HG02870 (cell line): ENCODE data around the gene COG2.
A peak's percentile ranks its signal among the peaks of the same experiment; 100 is the strongest.
"Not testable (repeated sequence)": the region's sequence is repeated elsewhere in the genome, so short reads cannot be mapped to it uniquely, and the experiment has no call there.

Experiments used
- ATAC-seq: cut with Tn5 transposase; IDR thresholded peaks from one replicate; pipeline ENCODE4 v1.9.1; 2021; ENCODE audit warnings: mild to moderate bottlenecking, moderate library complexity; ENCODE audit not compliant: unreplicated experiment

Gene COG2, protein sequence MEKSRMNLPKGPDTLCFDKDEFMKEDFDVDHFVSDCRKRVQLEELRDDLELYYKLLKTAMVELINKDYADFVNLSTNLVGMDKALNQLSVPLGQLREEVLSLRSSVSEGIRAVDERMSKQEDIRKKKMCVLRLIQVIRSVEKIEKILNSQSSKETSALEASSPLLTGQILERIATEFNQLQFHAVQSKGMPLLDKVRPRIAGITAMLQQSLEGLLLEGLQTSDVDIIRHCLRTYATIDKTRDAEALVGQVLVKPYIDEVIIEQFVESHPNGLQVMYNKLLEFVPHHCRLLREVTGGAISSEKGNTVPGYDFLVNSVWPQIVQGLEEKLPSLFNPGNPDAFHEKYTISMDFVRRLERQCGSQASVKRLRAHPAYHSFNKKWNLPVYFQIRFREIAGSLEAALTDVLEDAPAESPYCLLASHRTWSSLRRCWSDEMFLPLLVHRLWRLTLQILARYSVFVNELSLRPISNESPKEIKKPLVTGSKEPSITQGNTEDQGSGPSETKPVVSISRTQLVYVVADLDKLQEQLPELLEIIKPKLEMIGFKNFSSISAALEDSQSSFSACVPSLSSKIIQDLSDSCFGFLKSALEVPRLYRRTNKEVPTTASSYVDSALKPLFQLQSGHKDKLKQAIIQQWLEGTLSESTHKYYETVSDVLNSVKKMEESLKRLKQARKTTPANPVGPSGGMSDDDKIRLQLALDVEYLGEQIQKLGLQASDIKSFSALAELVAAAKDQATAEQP

DNA sequence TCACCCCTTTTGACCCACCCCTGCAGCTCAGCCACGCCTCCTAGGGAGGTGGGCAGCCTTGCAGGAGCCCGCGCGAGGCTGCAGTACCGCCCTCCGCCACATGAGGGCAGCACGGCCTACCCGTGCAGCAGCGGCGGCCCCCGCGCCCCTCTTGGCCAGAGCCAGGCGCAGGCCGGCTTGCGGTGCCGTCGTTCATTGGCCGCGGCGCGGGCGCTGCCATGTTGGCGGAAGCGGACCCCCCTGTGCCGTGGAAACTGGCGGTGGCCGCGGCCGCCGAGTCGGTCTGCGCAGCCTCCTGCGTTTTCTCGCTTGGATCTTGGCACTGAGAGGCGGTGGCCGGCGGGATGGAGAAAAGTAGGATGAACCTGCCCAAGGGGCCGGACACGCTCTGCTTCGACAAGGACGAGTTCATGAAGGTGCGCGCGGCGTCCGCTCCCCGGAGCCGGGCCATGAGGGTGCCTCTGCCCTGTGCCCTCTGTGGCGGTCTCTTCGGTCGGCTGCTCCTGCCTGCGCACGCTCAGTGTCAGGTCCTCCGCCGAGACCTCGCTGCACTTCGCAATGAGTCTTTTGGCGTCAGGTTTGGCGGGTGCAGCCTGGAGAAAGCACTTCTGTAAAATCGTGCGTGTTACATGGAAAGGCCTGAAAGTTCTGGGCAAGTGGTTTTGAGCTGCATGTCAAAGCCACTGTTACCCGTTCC is at the start of gene COG2:
TSS of gene COG2 (plus strand) at position 219 of the 697 bp plus-strand sequence. CDS start at position 345, 126 bp downstream.
- ATAC-seq, result peak; percentile 92

GRCh38 chr1:230592848-230593414 is 49.4 kb upstream of the COG2 start:
- ATAC-seq, result no peak

DNA sequence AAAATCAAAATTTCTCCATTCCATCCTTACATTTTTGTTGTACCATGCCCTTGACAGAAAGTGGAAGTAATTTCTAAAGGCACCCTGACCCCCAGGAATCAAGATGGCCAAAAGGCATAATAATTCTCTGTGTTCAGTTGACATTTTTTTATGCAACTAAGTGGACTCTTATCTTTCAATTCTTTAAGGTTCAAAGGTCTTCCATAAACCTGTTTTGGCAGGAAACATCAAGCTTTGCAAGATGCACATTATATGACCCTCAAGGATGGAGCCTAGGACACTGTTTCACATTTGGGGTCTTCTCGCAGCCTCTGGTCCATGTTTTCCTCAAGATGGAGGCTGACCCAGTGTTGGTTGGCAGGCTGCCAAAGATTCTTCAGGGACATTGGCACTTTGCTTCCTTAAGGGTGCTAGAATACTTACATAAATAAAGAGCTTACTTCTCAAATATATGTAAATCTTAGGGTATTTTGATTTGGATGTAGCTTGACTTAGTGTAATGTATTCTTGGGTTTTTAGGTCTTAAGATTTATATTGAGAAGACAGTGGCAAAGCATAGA is 48.0 kb upstream of the COG2 start:
- ATAC-seq, result no peak

DNA sequence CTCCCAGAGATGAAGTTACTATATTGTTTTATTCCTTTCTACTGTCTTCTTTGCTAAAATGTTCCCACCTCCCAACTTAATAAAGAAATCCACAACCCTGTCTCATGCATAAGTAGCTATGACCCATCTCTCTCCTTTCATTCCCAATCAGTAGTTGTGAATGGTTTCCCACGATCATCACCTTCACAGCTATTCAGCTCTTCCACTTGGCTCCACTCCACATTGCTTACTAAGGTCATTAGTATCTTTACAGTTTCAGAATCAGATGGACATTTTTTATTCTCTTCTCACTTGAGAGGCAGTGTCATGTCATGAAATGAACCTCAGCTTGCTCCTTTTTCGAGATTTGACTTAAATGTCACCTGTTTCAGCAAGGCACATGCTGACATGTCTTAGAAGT is 47.1 kb upstream of the COG2 start:
- no peak for ATAC-seq

DNA sequence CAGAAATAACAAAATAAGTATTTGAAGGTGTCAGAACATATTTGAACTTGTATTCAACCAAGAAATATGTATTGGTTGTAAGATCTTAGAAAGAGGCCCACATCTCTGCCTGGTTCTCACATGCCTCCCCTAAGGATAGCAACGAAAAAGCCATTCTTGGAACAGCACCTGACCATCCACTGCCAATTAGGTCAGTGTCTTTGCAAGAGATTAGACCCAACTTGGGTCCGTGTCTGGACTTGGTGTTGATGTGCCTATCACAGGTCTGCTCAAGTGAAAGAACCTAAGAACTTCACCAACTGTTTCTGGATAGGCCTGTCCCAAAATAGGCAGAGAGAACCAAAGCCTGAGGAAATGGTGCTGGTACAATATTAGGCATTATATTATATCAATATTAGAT is 46.0 kb upstream of the COG2 start:
- no peak for ATAC-seq

GRCh38 chr1:230598745-230599144 is 43.5 kb upstream of the COG2 start:
- no peak for ATAC-seq

DNA sequence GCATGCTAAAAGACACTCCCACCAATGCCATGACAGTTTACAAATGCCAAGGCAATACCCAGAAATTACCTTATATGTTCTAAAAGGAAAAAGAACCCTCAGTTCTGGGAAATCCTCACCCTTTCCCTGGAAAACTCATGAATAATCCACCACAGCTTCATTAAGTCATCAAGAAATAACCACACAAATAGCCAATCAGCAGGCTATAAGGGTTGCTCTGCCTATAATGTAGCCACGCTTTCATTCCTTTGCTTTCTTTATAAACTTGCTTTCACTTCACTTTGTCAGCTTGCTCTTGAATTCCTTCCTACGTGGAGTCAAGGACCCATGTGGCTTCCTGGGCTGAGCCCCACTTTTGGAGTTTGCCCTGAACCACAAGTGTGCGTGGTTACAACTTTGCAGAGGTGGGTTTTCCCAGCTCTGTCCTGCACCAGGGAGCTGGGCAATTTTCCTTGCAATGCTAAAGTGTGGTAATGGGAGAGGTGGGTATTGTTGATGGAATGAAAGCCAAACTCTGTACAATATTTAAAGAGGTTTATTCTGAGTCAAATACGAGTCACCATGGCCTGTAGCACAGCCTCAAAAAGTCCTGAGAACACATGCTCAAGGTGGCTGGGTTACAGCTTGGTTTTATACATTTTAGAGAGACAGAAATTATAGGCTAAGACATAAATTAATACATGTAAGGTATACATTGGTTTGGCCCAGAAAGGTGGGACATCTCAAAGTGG is 42.2 kb upstream of the COG2 start:
- no peak for ATAC-seq

- ATAC-seq, result not testable (repeated sequence)
Observed at GRCh38 chr1:230600657-230601400, 41.5 kb upstream of the COG2 start.

- ATAC-seq, result no peak
Observed at GRCh38 chr1:230609208-230609607, 33.1 kb upstream of the COG2 start.

- ATAC-seq, result no peak
Observed at GRCh38 chr1:230610589-230610988, 31.7 kb upstream of the COG2 start.

- no peak for ATAC-seq
Observed at GRCh38 chr1:230611128-230611877, 31.0 kb upstream of the COG2 start.

DNA sequence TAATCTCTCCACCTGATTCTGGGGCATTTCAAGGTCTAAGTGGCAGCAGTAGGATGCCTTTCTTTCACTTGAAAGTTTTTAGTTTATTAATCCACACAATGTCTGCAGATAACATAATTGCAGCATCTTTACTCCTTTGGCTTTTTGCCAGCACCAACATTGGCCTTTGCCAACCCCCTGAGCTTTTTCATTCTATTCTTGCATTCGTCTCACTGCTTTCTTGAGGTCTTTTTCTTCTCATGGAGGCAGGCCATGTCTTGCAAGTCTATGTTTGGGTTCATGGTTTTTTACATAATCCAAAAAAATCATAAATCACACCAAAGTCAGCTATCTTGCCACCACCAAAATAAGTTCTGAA is 30.4 kb upstream of the COG2 start:
- no peak for ATAC-seq

- ATAC-seq, result no peak
Observed at GRCh38 chr1:230612651-230613050, 29.6 kb upstream of the COG2 start.

DNA sequence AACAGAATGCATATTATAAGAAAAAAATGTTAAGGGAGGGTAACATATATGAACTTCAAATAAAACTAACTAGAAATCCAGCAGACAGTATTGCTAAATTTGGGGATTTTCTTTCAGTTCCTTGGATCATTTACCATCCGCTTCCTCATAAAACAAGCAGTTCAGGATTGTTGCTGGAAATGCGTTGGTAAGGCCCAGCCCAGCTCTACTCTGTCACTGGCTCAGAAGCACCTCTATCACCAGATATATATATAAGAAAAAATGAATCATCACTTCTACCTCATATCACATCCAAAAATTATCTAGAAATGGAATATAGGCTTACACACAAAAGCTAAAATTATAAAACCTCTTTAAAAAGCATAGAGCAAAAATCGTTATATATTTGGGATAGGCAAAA is 28.2 kb upstream of the COG2 start:
- no peak for ATAC-seq

- no peak for ATAC-seq
Observed at GRCh38 chr1:230618537-230618936, 23.7 kb upstream of the COG2 start.

DNA sequence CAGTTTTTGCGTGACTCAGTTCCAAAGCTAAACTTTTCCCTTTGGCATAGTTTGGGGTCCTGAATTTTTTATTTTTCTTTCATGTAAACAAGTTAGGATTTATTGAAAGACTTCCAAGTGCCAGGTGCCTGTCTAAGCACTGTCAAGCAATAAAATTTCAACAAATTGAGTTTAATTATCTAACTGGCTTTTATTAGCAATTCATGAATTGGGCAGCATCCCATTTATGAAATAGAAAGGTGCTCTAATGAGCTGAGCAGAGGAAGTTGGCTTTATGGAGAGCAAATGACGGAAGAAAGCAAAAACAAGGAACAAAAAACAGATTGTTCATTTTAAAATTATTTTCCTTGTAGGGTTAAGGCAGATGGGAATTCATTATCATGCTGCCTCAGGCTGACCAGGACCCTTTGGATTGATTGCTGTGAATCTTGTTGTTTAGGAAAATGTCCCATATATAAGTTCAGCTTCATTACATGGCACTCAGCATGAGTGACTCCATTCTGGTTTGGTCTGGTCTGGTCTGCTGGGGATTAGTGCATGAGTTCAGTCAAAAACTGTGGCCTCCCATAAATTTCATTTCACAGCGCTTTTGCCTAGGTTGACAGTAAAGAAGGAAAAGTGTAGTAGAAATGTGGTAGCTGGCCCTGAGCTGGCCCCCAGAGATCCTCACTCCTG is 21.5 kb upstream of the COG2 start:
- no peak for ATAC-seq

DNA sequence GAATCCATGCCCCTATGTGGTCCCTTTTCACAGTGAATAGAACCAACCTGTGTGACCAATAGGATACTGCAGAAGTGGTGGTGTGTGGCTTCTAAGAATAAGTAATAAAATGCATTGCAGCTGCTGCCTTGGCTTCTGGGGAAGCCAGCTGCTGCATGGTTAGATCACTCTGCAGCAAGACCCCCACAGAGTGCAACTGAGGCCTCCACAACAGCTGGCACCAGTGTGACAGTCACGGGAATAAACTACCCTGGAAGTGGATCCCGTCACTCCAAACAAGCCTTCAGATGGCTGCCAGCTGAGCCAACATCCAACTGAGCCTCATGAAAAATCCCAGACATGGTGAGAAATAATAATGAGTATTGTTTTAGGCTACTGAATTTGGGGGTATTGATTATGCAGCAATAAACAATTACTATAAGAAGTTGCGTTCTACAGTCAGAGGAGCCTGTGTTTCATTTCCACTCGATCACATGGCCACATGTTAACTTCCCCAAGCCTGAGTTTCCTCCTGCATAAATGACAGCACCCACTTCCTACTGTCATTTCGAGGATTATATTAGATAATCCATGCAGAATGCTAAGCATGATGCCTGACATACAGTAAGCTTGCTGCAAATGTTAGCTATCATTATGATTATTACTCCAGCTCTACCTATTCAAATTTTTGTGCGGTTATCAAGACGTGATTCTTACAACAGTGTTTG is 20.8 kb upstream of the COG2 start:
- no peak for ATAC-seq

GRCh38 chr1:230622151-230622550 is 20.1 kb upstream of the COG2 start:
- no peak for ATAC-seq
